Astrocyte of the hippocampus (primary cell): ENCODE results near the gene TTC5.
"Not testable (repeated sequence)": the region's sequence is repeated elsewhere in the genome, so short reads cannot be mapped to it uniquely, and the experiment has no call there.

ENCODE experiments used
- DNase-seq: peaks from one replicate; pipeline ENCODE4 v3.0.0; 2011; ENCODE audit warnings: low read depth, low spot score

TTC5 gene

GRCh38 chr14:20305265-20306078 lies at the start of gene TTC5:
TTC5 (minus strand) TSS chr14:20305951; CDS start chr14:20305937, 14 bp downstream.
- DNase-seq: peak; percentile 94

- DNase-seq: no peak
Measured at GRCh38 chr14:20350860-20351259, 45.1 kb upstream of the TTC5 start.

GRCh38 chr14:20350282-20350681 lies 44.5 kb upstream of the TTC5 start:
- DNase-seq: no peak

GRCh38 chr14:20347747-20348146 lies 42.0 kb upstream of the TTC5 start:
- no peak for DNase-seq

- DNase-seq: no peak
Measured at GRCh38 chr14:20346713-20347112, 41.0 kb upstream of the TTC5 start.

- DNase-seq: no peak
Measured at GRCh38 chr14:20345366-20345765, 39.6 kb upstream of the TTC5 start.

- DNase-seq: peak; percentile 39
Measured at GRCh38 chr14:20343862-20344220, 38.1 kb upstream of the TTC5 start.

- peak; percentile 100 for DNase-seq
Measured at GRCh38 chr14:20343092-20343861, 37.5 kb upstream of the TTC5 start, which contains the start of gene PARP2. PARP2 (plus strand) TSS chr14:20343635; CDS start chr14:20343642, 7 bp downstream.

- no peak for DNase-seq
Measured at GRCh38 chr14:20341646-20342045, 35.9 kb upstream of the TTC5 start.

- not testable (repeated sequence) for DNase-seq
Measured at GRCh38 chr14:20341032-20341431, 35.3 kb upstream of the TTC5 start.

- no peak for DNase-seq
Measured at GRCh38 chr14:20334017-20334416, 28.3 kb upstream of the TTC5 start.

- no peak for DNase-seq
Measured at GRCh38 chr14:20333494-20333841, 27.7 kb upstream of the TTC5 start.

GRCh38 chr14:20332788-20333493 lies 27.2 kb upstream of the TTC5 start, which contains the start of gene CCNB1IP1:
CCNB1IP1 (minus strand) TSS chr14:20333279; CDS start chr14:20316523, 16,756 bp downstream.
- DNase-seq: peak; percentile 91

- DNase-seq: peak; percentile 32
Measured at GRCh38 chr14:20332431-20332787, 26.7 kb upstream of the TTC5 start.

- no peak for DNase-seq
Measured at GRCh38 chr14:20331053-20331613, 25.4 kb upstream of the TTC5 start.

GRCh38 chr14:20329355-20329754 lies 23.6 kb upstream of the TTC5 start:
- no peak for DNase-seq

- DNase-seq: no peak
Measured at GRCh38 chr14:20328705-20329104, 23.0 kb upstream of the TTC5 start.

GRCh38 chr14:20327005-20327869 lies 21.5 kb upstream of the TTC5 start:
- peak; percentile 74 for DNase-seq

GRCh38 chr14:20317720-20318119 lies 12.0 kb upstream of the TTC5 start:
- DNase-seq: no peak

- DNase-seq: no peak
Measured at GRCh38 chr14:20314026-20314425, 8.3 kb upstream of the TTC5 start.

GRCh38 chr14:20306079-20306423 lies 300 bp upstream of the TTC5 start:
- DNase-seq: no peak
